Activated CD8-positive, alpha-beta T cell treated with anti-CD3 and anti-CD28 coated beads, Interleukin-2, amount 10 ng/mL, durations not matched to agents 7 days and 5 days (primary cell): ENCODE results near the gene KEAP1. TPM values are rescaled to one million over a fixed set of nuclear protein-coding genes. Genes with fewer than 3 reads are reported as not detected.
"Not testable (repeated sequence)": the region's sequence is repeated elsewhere in the genome, so short reads cannot be mapped to it uniquely, and the experiment has no call there.

ENCODE experiments used
- ATAC-seq: fragments of 150-1000 bp; cut with Tn5 transposase; one replicate; pipeline ENCODE4 v1.10.0; 2021; ENCODE audit warnings: moderate library complexity
- CTCF ChIA-PET: fragments of 350-600 bp; sonication (Branson Sonifier 250); formaldehyde crosslinking; loops from one replicate; lab custom pipeline; 2021; ENCODE audit warnings: antibody characterized with exemption; lab: Charles Lee
- POLR2A ChIA-PET: fragments of 350-600 bp; sonication (Branson Sonifier 250); formaldehyde crosslinking; loops from one replicate; lab custom pipeline; 2021; ENCODE audit warnings: antibody characterized with exemption; lab: Charles Lee
- DNase-seq: peaks from one replicate; pipeline ENCODE4 v3.0.0-alpha.2; 2020
- H3K27ac Mint-ChIP-seq: one replicate; pipeline ENCODE4 v1.8.0; 2021; ENCODE audit warnings: mild to moderate bottlenecking, mixed read lengths
- H3K27me3 Mint-ChIP-seq: one replicate; pipeline ENCODE4 v1.8.0; 2021; ENCODE audit warnings: low read depth, mixed read lengths
- H3K36me3 Mint-ChIP-seq: one replicate; pipeline ENCODE4 v1.8.0; 2021; ENCODE audit warnings: low read depth, mixed read lengths
- H3K4me1 Mint-ChIP-seq: one replicate; pipeline ENCODE4 v1.8.0; 2021; ENCODE audit warnings: low read depth, mixed read lengths
- H3K4me3 Mint-ChIP-seq: one replicate; pipeline ENCODE4 v1.8.0; 2021; ENCODE audit warnings: mild to moderate bottlenecking, mixed read lengths
- H3K9me3 Mint-ChIP-seq: one replicate; pipeline ENCODE4 v1.8.0; 2022; ENCODE audit warnings: mixed read lengths; ENCODE audit not compliant: insufficient read depth
- total RNA-seq, 2 experiments: library from RNA; stranded (reverse); gene quantifications; one replicate each; pipeline ENCODE4 v1.2.3, GENCODE V29; 2021

The KEAP1 gene
- total RNA-seq, 2 experiments from 2014 or later = 89.4 to 92.1 TPM

DNA sequence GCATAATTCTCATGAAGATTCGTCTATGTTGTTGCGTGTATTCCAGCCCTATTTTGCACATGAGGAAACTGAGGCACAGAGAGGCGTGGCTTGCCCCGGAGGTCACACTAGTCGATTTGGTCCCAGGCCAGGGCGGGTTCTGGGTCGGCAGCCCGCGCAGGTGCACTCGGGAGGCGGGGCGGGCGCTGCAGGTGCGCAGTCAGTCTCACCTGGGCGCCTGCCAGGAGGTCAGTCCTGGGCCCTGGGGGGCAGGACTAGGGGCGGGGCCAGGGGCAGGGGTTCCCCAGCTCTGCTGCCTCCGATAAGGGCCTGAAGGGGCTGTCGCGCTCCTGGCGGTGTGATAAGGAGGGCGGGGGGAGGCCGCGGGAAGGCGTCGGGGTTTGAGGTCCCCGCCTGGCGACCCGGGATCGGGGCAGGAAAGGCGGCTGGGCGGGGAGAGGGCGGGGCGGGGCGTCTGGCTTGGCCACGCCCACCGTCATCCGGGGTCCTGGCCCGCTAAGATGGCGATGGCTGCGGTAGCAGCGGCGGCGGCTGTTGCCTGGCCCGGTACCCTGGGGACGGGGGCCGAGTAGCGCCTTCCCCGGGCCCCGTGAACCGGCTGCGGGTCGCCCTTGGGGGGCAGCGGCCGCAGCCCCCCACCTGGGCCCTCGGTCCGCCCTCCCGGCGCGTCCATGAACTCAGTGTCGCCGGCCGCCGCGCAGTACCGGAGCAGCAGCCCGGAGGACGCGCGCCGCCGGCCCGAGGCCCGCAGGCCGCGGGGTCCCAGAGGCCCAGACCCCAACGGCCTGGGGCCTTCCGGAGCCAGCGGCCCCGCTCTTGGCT is 40.5 kb upstream of the KEAP1 start, which contains the start of gene ATG4D:
Gene ATG4D, plus strand, starts transcription at position 485 of the 822 bp plus-strand sequence. Its CDS starts 187 bp downstream, at position 672.
- CTCF ChIA-PET = interaction anchor here (1.0 to 3.3 kb wide), 6 partner anchors 22 to 156 kb away, joined by 3 to 34 read pairs (median 3); partner anchors contain the start of gene KRI1
- H3K9me3 Mint-ChIP-seq = no peaks in the 10 kb centered on the region
- peak within 1 kb of the TSS; percentile 90 for H3K4me3 Mint-ChIP-seq
- peak within 1 kb of the TSS; percentile 88 for H3K27ac Mint-ChIP-seq
- POLR2A ChIA-PET = interaction anchor here (0.6 to 1.3 kb wide), 6 partner anchors 10 to 40 kb away, joined by 3 to 6 read pairs (median 4); partner anchors contain the start of genes KEAP1 and KRI1
- peaks cover 15% of the 10 kb centered on the region for H3K27me3 Mint-ChIP-seq
- H3K4me1 Mint-ChIP-seq = peaks cover 21% of the 10 kb centered on the region
- peaks cover 18% of the 10 kb centered on the region for H3K36me3 Mint-ChIP-seq
- peak; percentile 85 for ATAC-seq
- peak; percentile 85 for DNase-seq

DNA sequence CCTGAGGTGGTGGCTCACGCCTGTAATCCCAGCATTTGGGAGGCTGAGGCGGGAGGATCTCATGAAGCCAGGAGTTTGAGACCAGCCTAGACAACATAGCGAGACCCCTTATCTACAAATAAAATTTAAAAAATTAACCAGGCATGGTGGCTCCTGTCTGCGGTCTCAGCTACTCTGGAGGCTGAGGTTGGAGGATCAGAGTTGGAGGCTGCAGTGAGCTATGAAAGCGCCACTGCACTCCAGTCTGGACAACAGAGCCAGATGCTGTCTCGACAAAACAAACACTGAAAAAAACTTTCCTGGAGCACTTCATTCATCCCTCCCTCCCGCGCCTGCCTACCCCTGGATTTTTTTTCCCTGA is 39.9 kb upstream of the KEAP1 start:
- peak overlapping the region; percentile 73 for H3K4me3 Mint-ChIP-seq
- H3K27ac Mint-ChIP-seq = no peak overlapping the region
- H3K9me3 Mint-ChIP-seq = no peaks in the 10 kb centered on the region
- ChIA-PET POLR2A (interaction anchor here (0.6 to 1.1 kb wide), 6 partner anchors 11 to 87 kb away, joined by 3 to 5 read pairs (median 4); partner anchors contain the start of genes KEAP1 and KRI1), CTCF (interaction anchor here (1.0 to 3.3 kb wide), 10 partner anchors 19 to 159 kb away, joined by 3 to 34 read pairs (median 6); partner anchors contain the start of genes CDKN2D, KRI1 and QTRT1)
- peaks cover 24% of the 10 kb centered on the region for H3K4me1 Mint-ChIP-seq
- DNase-seq (no peak), ATAC-seq (no peak)
- peaks cover 13% of the 10 kb centered on the region for H3K36me3 Mint-ChIP-seq
- peaks cover 19% of the 10 kb centered on the region for H3K27me3 Mint-ChIP-seq

DNA sequence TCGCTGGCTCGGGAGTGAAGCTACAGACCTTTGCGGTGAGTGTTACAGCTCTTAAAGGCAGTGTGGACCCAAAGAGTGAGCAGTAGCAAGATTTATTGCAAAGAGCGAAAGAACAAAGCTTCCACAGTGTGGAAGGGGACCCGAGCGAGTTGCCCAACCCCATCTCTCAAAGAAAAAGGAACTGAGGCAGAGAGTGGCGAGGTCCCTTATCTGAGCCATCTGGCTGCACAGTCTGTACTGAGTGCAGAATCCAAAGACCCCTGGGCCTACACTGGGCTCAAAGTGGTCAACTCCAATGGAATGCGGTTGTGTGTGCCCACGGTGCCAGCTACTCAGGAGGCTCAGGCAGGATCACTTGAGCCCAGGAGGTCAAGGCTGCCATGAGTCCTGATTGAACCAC is 35.9 kb upstream of the KEAP1 start:
- CTCF ChIA-PET, H3K4me3 Mint-ChIP-seq: not testable (repeated sequence)

GRCh38 chr19:10538204-10538983 is 35.2 kb upstream of the KEAP1 start:
- ChIA-PET POLR2A (no interaction called here), CTCF (interaction anchor here (0.7 to 1.0 kb wide), 2 partner anchors 16 to 60 kb away, joined by 4 read pairs; no protein-coding TSS in a partner anchor)
- H3K27me3 Mint-ChIP-seq = peaks cover 19% of the 10 kb centered on the region
- H3K9me3 Mint-ChIP-seq = no peaks in the 10 kb centered on the region
- no peaks in the 10 kb centered on the region for H3K36me3 Mint-ChIP-seq
- no peak overlapping the region for H3K27ac Mint-ChIP-seq
- ATAC-seq = no peak
- no peak overlapping the region for H3K4me3 Mint-ChIP-seq
- no peak for DNase-seq
- H3K4me1 Mint-ChIP-seq = peaks cover 12% of the 10 kb centered on the region

More for the DNA sequence above, 35.9 kb upstream of the KEAP1 start:
- Mint-ChIP-seq H3K4me1 (peaks cover 13% of the 10 kb centered on the region), H3K27me3 (peaks cover 20% of the 10 kb centered on the region)
- H3K36me3 Mint-ChIP-seq, ATAC-seq, POLR2A ChIA-PET, H3K9me3 Mint-ChIP-seq, H3K27ac Mint-ChIP-seq, DNase-seq: not testable (repeated sequence)

GRCh38 chr19:10537668-10538067 is 34.5 kb upstream of the KEAP1 start:
- no peak for ATAC-seq
- Mint-ChIP-seq H3K4me3 (no peak overlapping the region), H3K27me3 (peaks cover 19% of the 10 kb centered on the region), H3K36me3 (no peaks in the 10 kb centered on the region), H3K27ac (no peak overlapping the region), H3K4me1 (peaks cover 9% of the 10 kb centered on the region), H3K9me3 (peaks cover 2% of the 10 kb centered on the region)
- ChIA-PET CTCF (interaction anchor here (0.7 to 1.0 kb wide), 3 partner anchors 15 to 59 kb away, joined by 3 to 4 read pairs (median 4); no protein-coding TSS in a partner anchor), POLR2A (no interaction called here)
- no peak for DNase-seq

DNA sequence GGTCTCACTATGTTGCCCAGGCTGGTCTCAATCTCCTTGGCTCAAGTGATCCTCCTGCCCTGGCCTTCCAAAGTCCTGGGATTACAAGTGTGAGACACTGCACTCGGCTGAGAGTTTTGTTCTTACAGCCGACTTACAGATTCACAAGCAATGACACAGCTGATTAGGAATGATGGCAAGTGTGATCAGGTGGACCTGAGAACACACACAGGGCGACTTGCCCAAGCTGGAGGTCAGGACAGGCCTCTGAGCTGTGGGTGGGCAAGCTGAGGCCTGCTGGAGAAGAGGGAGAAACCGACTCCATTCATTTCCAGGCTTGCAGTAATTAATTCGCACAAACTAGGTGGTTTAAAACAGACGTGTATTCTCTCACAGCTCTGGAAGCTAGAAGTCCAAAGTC is 32.5 kb upstream of the KEAP1 start:
- Mint-ChIP-seq H3K9me3 (peaks cover 8% of the 10 kb centered on the region), H3K4me3 (no peak overlapping the region), H3K36me3 (peaks cover 4% of the 10 kb centered on the region), H3K27me3 (peaks cover 19% of the 10 kb centered on the region), H3K4me1 (peaks cover 9% of the 10 kb centered on the region), H3K27ac (no peak overlapping the region)
- CTCF ChIA-PET = interaction anchor here (1.0 to 1.2 kb wide), 3 partner anchors 10 to 46 kb away, joined by 3 read pairs; no protein-coding TSS in a partner anchor
- ATAC-seq (no peak), DNase-seq (no peak)
- POLR2A ChIA-PET = no interaction called here

DNA sequence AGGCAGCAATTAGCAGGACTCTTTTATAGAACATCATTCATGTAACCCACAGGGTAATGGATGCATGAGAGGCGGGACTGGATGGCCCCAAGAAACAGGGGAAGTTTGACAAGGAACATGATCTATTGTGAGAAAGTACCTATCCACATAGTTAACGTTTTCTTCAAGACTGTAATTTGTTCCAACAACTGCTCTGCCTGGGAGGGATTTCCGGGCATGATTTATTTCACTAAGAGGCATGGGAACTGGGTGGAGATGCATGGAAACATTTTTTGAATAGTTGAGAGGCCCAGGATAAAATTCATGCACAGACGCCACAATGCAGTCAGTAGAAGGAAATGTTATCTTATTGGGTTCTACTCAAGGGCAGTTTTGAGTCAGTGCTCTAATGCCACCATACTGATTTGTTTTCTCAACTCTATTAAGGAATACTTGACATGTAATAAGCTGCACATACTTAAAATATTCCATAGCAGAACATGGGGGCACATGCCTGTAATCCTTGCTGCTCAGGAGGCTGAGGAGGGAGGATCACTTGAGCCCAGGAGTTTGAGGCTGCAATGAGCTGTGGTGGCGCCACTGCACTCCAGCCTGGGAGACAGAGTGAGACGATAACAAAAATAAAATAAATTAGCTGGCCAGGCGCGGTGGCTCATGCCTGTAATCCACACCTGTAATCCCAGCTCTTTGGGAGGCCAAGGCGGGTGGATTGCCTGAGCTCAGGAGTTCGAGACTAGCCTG is 30.7 kb upstream of the KEAP1 start:
- POLR2A ChIA-PET = no interaction called here
- H3K27ac Mint-ChIP-seq = no peak overlapping the region

DNA sequence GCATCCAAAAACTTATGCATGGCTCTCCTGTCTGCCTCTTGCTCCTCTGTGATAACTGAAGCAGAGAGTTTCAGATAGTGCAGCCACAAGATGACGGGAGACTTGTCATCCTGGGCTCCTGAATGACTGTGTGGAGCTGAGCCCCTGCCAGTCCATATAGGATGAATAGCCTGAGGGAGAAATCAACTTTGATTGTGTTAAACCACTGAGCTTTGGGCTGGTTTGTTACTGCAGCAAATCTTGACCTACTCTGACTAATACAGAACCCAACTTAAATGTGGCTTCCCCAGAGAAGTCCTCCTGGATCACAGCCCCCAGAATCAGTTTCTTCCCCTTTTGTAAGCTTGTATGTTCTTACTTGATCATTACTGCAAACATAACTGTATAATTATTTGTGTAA is 29.3 kb upstream of the KEAP1 start:
- no peak overlapping the region for H3K27ac Mint-ChIP-seq
- no peak for DNase-seq

More for the DNA sequence above, 30.7 kb upstream of the KEAP1 start:
- Mint-ChIP-seq H3K4me1 (peaks cover 5% of the 10 kb centered on the region), H3K9me3 (peaks cover 8% of the 10 kb centered on the region), H3K27me3 (peaks cover 12% of the 10 kb centered on the region), H3K4me3 (no peak overlapping the region), H3K36me3 (peaks cover 4% of the 10 kb centered on the region)
- ATAC-seq (no peak), DNase-seq (no peak)
- CTCF ChIA-PET = no interaction called here

GRCh38 chr19:10526887-10527286 is 23.7 kb upstream of the KEAP1 start:
- not testable (repeated sequence) for H3K9me3 Mint-ChIP-seq

More for the DNA sequence above, 29.3 kb upstream of the KEAP1 start:
- Mint-ChIP-seq H3K9me3 (peaks cover 8% of the 10 kb centered on the region), H3K27me3 (peaks cover 5% of the 10 kb centered on the region), H3K36me3 (peaks cover 4% of the 10 kb centered on the region), H3K4me1 (no peaks in the 10 kb centered on the region), H3K4me3 (no peak overlapping the region)
- no peak for ATAC-seq
- POLR2A ChIA-PET = no interaction called here
- CTCF ChIA-PET = interaction anchor here (0.9 to 1.4 kb wide), 2 partner anchors 9 to 26 kb away, joined by 3 to 4 read pairs; no protein-coding TSS in a partner anchor

GRCh38 chr19:10525636-10526035 is 22.5 kb upstream of the KEAP1 start:
- H3K4me1 Mint-ChIP-seq = no peaks in the 10 kb centered on the region
- H3K27me3 Mint-ChIP-seq = peaks cover 2% of the 10 kb centered on the region
- POLR2A ChIA-PET = no interaction called here

More at GRCh38 chr19:10526887-10527286, 23.7 kb upstream of the KEAP1 start:
- ATAC-seq, H3K27me3 Mint-ChIP-seq, DNase-seq, H3K4me3 Mint-ChIP-seq, H3K36me3 Mint-ChIP-seq, H3K4me1 Mint-ChIP-seq, POLR2A ChIA-PET, H3K27ac Mint-ChIP-seq: not testable (repeated sequence)
- CTCF ChIA-PET = interaction anchor here (0.9 kb wide), 1 partner anchor 49 kb away, joined by 3 read pairs; no protein-coding TSS in a partner anchor

More at GRCh38 chr19:10525636-10526035, 22.5 kb upstream of the KEAP1 start:
- no peak overlapping the region for H3K4me3 Mint-ChIP-seq
- H3K27ac Mint-ChIP-seq = no peak overlapping the region
- H3K9me3 Mint-ChIP-seq = no peaks in the 10 kb centered on the region
- no peaks in the 10 kb centered on the region for H3K36me3 Mint-ChIP-seq
- CTCF ChIA-PET = interaction anchor here (1.0 to 1.1 kb wide), 2 partner anchors 11 to 42 kb away, joined by 3 read pairs; no protein-coding TSS in a partner anchor
- DNase-seq (no peak), ATAC-seq (no peak)
